Naive thymus-derived CD8-positive, alpha-beta T cell (primary cell): ENCODE results near the gene TEX28. TPM values are rescaled to one million over a fixed set of nuclear protein-coding genes. Genes with fewer than 3 reads are reported as not detected.
A peak's percentile ranks its signal among the peaks of the same experiment; 100 is the strongest.

Experiments used
- ATAC-seq, 2 donors: fragments of 150-1000 bp; cut with Tn5 transposase in 1 of 2; sonication (Bioruptor Pico), chemical (Tn5 transposase) in 1 of 2; 1 replicate in 1 of 2; 2 replicates in 1 of 2; pipeline ENCODE4 v1.10.0; 2021; ENCODE audit warnings: mild to moderate bottlenecking in 2 of 2, moderate library complexity in 2 of 2
- POLR2A ChIA-PET: fragments of 350-600 bp; sonication (Branson Sonifier 250); formaldehyde crosslinking; loops from one replicate; lab custom pipeline; 2021; ENCODE audit warnings: antibody characterized with exemption; lab: Charles Lee
- DNase-seq, 10 donors: peaks; one replicate each; pipeline versions ENCODE4 v3.0.0 to v3.0.0-alpha.2; 2020 to 2022
- H3K27ac Mint-ChIP-seq, 10 donors: one replicate each; pipeline ENCODE4 v1.8.0; 2020 to 2022; ENCODE audit warnings: mild to moderate bottlenecking in 10 of 10, mixed read lengths in 10 of 10, moderate library complexity in 4 of 10, inconsistent platforms in 1 of 10
- H3K27me3 Mint-ChIP-seq, 5 donors: one replicate each; pipeline ENCODE4 v1.8.0; 2021 to 2022; ENCODE audit warnings: mixed read lengths in 5 of 5
- H3K36me3 Mint-ChIP-seq, 3 donors: one replicate each; pipeline ENCODE4 v1.8.0; 2020 to 2022; ENCODE audit warnings: mixed read lengths in 3 of 3, mild to moderate bottlenecking in 2 of 3, inconsistent platforms in 1 of 3
- H3K4me1 Mint-ChIP-seq, 4 donors: one replicate each; pipeline ENCODE4 v1.8.0; 2021 to 2022; ENCODE audit warnings: mixed read lengths in 4 of 4
- H3K4me3 Mint-ChIP-seq, 10 donors: one replicate each; pipeline ENCODE4 v1.8.0; 2020 to 2022; ENCODE audit warnings: mild to moderate bottlenecking in 10 of 10, mixed read lengths in 10 of 10, moderate library complexity in 6 of 10, inconsistent platforms in 1 of 10
- H3K9me3 Mint-ChIP-seq, 9 donors: one replicate each; pipeline ENCODE4 v1.8.0; 2020 to 2022; ENCODE audit warnings: mixed read lengths in 9 of 9, mild to moderate bottlenecking in 3 of 9, inconsistent platforms in 1 of 9, moderate library complexity in 1 of 9
- polyA plus RNA-seq, 3 donors: library from polyadenylated mRNA; unstranded; fragments of 300-500 nt; fragmentation: Illumina TruSeq; gene quantifications; one replicate each; pipeline ENCODE4 v1.2.3, GENCODE V29; 2021
- total RNA-seq, 8 experiments: library from RNA in 2 of 8; stranded (reverse) in 2 of 8; gene quantifications; one replicate each; pipeline ENCODE4 v1.2.3 and lab custom pipeline; 2021 to 2026

The TEX28 gene
- total and polyA plus RNA-seq, 5 experiments from 2014 or later = not detected

- Mint-ChIP-seq H3K36me3 (no peaks in the 10 kb centered on the region), H3K27me3 (no peaks in the 10 kb centered on the region), H3K4me3 (peak overlapping the region in 1 of 10 donors; percentile 24), H3K27ac (peak overlapping the region; percentile 34 to 94 (median 84)), H3K4me1 (peaks cover 24 to 66% (median 58%) of the 10 kb centered on the region in 4 donors), H3K9me3 (no peaks in the 10 kb centered on the region)
- no peak for ATAC-seq
- POLR2A ChIA-PET = no interaction called here
- no peak for DNase-seq
Measured at GRCh38 chrX:154325541-154325940, 30.6 kb upstream of the TEX28 start.

GRCh38 chrX:154323537-154323936 is 28.6 kb upstream of the TEX28 start:
- no peaks in the 10 kb centered on the region for H3K27me3 Mint-ChIP-seq
- H3K4me3 Mint-ChIP-seq = no peak overlapping the region
- H3K9me3 Mint-ChIP-seq = no peaks in the 10 kb centered on the region
- no peak for DNase-seq
- H3K4me1 Mint-ChIP-seq = peaks cover 27 to 59% (median 55%) of the 10 kb centered on the region in 4 donors
- no peaks in the 10 kb centered on the region for H3K36me3 Mint-ChIP-seq
- POLR2A ChIA-PET = interaction anchor here (0.6 to 1.2 kb wide), 3 partner anchors 15 to 73 kb away, joined by 3 to 4 read pairs (median 3); no protein-coding TSS in a partner anchor
- H3K27ac Mint-ChIP-seq = no peak overlapping the region
- no peak for ATAC-seq

DNA sequence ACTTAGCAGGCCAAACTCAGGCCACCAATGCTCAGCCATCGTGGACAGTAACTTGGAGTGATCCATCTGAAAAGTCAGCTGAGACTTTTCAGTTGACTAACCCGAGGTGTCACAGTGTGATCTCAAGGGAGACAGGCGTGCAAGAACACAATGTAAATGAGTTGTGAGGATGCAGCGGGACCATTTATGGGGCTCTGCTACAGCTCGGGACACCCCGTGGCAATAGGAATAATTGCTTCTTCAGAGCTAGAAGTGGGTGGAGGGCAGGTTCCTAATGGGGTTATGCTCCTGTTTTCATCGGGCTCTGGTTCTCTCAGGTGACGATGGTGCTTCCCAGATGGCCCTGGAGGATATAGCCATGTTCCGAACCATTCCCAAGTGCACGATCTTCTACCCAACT is 28.0 kb upstream of the TEX28 start:
- H3K4me3 Mint-ChIP-seq = no peak overlapping the region
- peaks cover 26 to 55% (median 52%) of the 10 kb centered on the region in 4 donors for H3K4me1 Mint-ChIP-seq
- H3K9me3 Mint-ChIP-seq = no peaks in the 10 kb centered on the region
- no peaks in the 10 kb centered on the region for H3K36me3 Mint-ChIP-seq
- peak overlapping the region in 2 of 10 donors; percentile 37 to 62 for H3K27ac Mint-ChIP-seq
- ATAC-seq = no peak
- no peaks in the 10 kb centered on the region for H3K27me3 Mint-ChIP-seq
- no peak for DNase-seq
- POLR2A ChIA-PET = interaction anchor here (0.5 to 1.2 kb wide), 5 partner anchors 15 to 73 kb away, joined by 3 to 6 read pairs (median 3); no protein-coding TSS in a partner anchor

DNA sequence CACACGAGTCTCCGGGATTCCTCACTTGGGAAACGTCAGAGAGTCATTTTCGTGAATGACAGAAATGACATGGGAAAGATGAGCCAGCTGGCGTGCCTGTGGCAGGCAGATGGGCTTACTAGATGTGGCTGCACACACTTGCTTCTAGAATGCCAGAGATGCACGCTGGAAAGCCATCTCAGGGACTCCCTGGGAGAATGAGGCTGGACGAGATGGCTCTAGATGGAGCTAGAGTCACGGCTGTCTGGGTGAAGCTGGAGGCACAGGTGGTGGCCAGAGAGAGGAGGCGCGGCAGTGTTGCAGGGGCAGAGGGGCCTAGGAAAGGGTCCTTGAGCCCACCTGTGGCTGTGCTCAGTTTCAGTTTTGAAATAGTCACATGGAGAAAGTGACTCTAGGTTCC is 26.7 kb upstream of the TEX28 start:
- Mint-ChIP-seq H3K27ac (peak overlapping the region; percentile 43 to 83 (median 76)), H3K4me1 (peaks cover 22 to 49% (median 47%) of the 10 kb centered on the region in 4 donors), H3K9me3 (no peaks in the 10 kb centered on the region), H3K27me3 (no peaks in the 10 kb centered on the region), H3K4me3 (peak overlapping the region in 8 of 10 donors; percentile 28 to 69 (median 58)), H3K36me3 (no peaks in the 10 kb centered on the region)
- POLR2A ChIA-PET = interaction anchor here (0.7 to 1.4 kb wide), 2 partner anchors 52 to 350 kb away, joined by 3 read pairs; partner anchors contain the start of gene HCFC1
- DNase-seq = peak in 3 of 10 donors; percentile 7 to 67 (median 13)
- peak; percentile 32 to 75 for ATAC-seq

- Mint-ChIP-seq H3K4me1 (peaks cover 20 to 45% (median 43%) of the 10 kb centered on the region in 4 donors), H3K9me3 (no peaks in the 10 kb centered on the region), H3K27ac (peak overlapping the region; percentile 47 to 83 (median 75)), H3K36me3 (no peaks in the 10 kb centered on the region), H3K27me3 (no peaks in the 10 kb centered on the region), H3K4me3 (peak overlapping the region in 8 of 10 donors; percentile 6 to 69 (median 58))
- DNase-seq (no peak), ATAC-seq (peak; percentile 26 to 27)
- POLR2A ChIA-PET = interaction anchor here (1.4 kb wide), 1 partner anchor 53 kb away, joined by 3 read pairs; no protein-coding TSS in a partner anchor
Measured at GRCh38 chrX:154321152-154321551, 26.2 kb upstream of the TEX28 start.

DNA sequence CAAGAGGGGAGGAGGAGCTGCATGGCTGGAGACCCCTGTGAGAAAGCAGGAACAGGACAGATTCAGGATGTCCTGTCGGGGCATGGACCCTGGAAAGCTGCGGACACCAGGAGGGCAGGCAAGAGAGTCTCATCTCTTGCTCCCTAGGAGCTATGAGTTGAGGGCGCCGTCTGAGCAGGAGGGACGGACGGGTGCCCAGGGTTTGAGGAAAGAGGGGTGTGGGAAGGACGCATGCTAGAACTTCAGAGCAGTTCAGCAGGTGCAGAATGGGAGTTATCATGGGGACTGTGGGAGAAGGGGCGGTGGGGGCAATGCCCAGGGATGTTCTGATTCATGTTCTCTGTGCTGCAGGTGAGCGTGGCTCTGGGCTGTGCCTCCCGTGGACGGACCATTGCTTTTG is 25.5 kb upstream of the TEX28 start:
- H3K9me3 Mint-ChIP-seq = no peaks in the 10 kb centered on the region
- DNase-seq (no peak), ATAC-seq (no peak)
- peak overlapping the region in 6 of 10 donors; percentile 22 to 82 (median 57) for H3K4me3 Mint-ChIP-seq
- H3K27ac Mint-ChIP-seq = peak overlapping the region in 8 of 10 donors; percentile 10 to 84 (median 48)
- POLR2A ChIA-PET = no interaction called here
- H3K4me1 Mint-ChIP-seq = peaks cover 18 to 37% (median 35%) of the 10 kb centered on the region in 4 donors
- no peaks in the 10 kb centered on the region for H3K27me3 Mint-ChIP-seq
- H3K36me3 Mint-ChIP-seq = no peaks in the 10 kb centered on the region

DNA sequence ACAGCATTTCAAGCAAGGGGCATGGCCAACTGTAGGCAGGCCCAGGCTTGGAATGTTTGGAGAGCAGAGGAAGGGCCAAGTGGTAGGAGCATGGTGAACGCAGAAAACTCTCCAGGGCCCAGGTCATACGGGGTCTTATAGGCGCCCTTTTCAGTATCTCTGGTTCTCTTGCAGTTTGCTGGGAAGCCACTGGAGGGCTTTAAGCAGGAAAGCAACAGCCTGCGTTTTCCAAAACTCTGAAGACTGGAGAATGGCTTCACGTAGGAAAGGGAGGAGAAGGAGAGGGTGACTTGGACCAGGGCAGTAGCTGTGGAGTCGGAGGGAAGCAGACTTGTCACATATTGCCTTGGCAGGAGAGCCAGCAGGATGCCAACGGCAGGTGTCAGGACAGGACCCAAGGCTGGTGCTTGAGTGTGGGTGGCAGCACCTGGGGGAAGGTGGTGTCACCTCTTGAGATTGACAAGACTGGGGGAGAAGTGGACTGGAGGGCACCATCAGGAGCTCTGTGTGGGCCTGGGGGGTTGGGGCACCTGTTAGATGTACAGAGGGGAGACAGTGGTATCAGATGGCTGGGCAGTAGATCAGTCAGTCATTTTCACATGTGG is 22.6 kb upstream of the TEX28 start:
- POLR2A ChIA-PET = interaction anchor here (0.6 to 1.7 kb wide), 5 partner anchors 9 to 236 kb away, joined by 3 to 6 read pairs (median 4); no protein-coding TSS in a partner anchor
- peak; percentile 57 to 58 for ATAC-seq
- no peaks in the 10 kb centered on the region for H3K27me3 Mint-ChIP-seq
- DNase-seq = peak in 4 of 10 donors; percentile 5 to 66 (median 24)
- no peaks in the 10 kb centered on the region for H3K36me3 Mint-ChIP-seq
- no peaks in the 10 kb centered on the region for H3K9me3 Mint-ChIP-seq
- peaks cover 25 to 43% (median 41%) of the 10 kb centered on the region in 4 donors for H3K4me1 Mint-ChIP-seq
- peak overlapping the region in 6 of 10 donors; percentile 16 to 56 (median 42) for H3K4me3 Mint-ChIP-seq
- peak overlapping the region in 7 of 10 donors; percentile 48 to 81 (median 60) for H3K27ac Mint-ChIP-seq

GRCh38 chrX:154315416-154315815 is 20.5 kb upstream of the TEX28 start:
- no peak for DNase-seq
- Mint-ChIP-seq H3K36me3 (no peaks in the 10 kb centered on the region), H3K9me3 (no peaks in the 10 kb centered on the region), H3K27ac (peak overlapping the region in 1 of 10 donors; percentile 12), H3K4me3 (no peak overlapping the region), H3K27me3 (no peaks in the 10 kb centered on the region), H3K4me1 (peaks cover 16 to 30% (median 28%) of the 10 kb centered on the region in 4 donors)
- no peak for ATAC-seq
- POLR2A ChIA-PET = no interaction called here

GRCh38 chrX:154313147-154313546 is 18.2 kb upstream of the TEX28 start:
- Mint-ChIP-seq H3K36me3 (no peaks in the 10 kb centered on the region), H3K4me1 (peaks cover 15 to 33% (median 29%) of the 10 kb centered on the region in 4 donors), H3K27me3 (no peaks in the 10 kb centered on the region), H3K27ac (peak overlapping the region in 9 of 10 donors; percentile 22 to 86 (median 44)), H3K4me3 (no peak overlapping the region), H3K9me3 (no peaks in the 10 kb centered on the region)
- ATAC-seq (peak in 1 of 2 donors; percentile 47), DNase-seq (no peak)
- POLR2A ChIA-PET = interaction anchor here (1.2 kb wide), 1 partner anchor 14 kb away, joined by 6 read pairs; no protein-coding TSS in a partner anchor

DNA sequence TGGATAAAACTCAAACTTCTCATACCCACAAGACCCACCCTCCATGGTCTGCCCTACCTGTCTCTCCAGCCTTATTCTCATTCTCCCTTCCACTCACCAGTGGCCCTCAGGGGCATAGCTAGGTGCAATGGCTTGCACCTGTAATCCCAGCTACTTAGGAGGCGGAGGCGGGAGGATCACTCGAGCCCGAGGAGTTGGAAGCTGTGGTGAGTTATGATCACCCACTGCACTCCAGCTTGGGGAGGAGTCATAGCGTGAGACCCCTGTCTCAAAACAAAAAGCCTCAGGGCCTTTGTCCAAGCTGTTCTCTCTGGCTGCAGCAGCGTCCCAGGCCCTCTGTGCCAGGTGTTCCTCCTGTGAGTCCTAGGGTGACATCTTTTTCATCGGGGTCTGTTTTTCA is 17.2 kb upstream of the TEX28 start:
- Mint-ChIP-seq H3K27ac (peak overlapping the region in 2 of 10 donors; percentile 31 to 75), H3K4me3 (no peak overlapping the region), H3K9me3 (no peaks in the 10 kb centered on the region), H3K4me1 (peaks cover 17 to 37% (median 31%) of the 10 kb centered on the region in 4 donors), H3K27me3 (no peaks in the 10 kb centered on the region), H3K36me3 (no peaks in the 10 kb centered on the region)
- POLR2A ChIA-PET = no interaction called here
- DNase-seq (no peak), ATAC-seq (no peak)

- Mint-ChIP-seq H3K4me3 (no peak overlapping the region), H3K4me1 (peaks cover 17 to 39% (median 32%) of the 10 kb centered on the region in 4 donors), H3K36me3 (no peaks in the 10 kb centered on the region), H3K27me3 (no peaks in the 10 kb centered on the region), H3K27ac (peak overlapping the region in 1 of 10 donors; percentile 36), H3K9me3 (no peaks in the 10 kb centered on the region)
- no peak for ATAC-seq
- DNase-seq = no peak
- POLR2A ChIA-PET = interaction anchor here (1.1 kb wide), 1 partner anchor 7 kb away, joined by 3 read pairs; no protein-coding TSS in a partner anchor
Measured at GRCh38 chrX:154310616-154311536, 16.0 kb upstream of the TEX28 start.
